Heart right ventricle (tissue), 16 donors: ENCODE data around the gene STXBP5. TPM values are rescaled to one million over a fixed set of nuclear protein-coding genes. Genes with fewer than 3 reads are reported as not detected.

Source experiments
- ATAC-seq, 8 donors: fragments of 200-7000 bp; cut with Tn5 transposase; one replicate each; pipeline ENCODE4 v1.9.1; 2020; ENCODE audit warnings: mild to moderate bottlenecking in 8 of 8, moderate library complexity in 8 of 8, moderate number of reproducible peaks in 1 of 8
- DNase-seq, 2 donors: peaks; one replicate each; pipeline ENCODE4 v3.0.0-alpha.2; 2020
- H3K27ac ChIP-seq, 10 donors: fragments of 200-600 bp; sonication (generic) in 2 of 10; one replicate each; pipeline versions ENCODE4 v1.5.0 to v1.8.0; 2020 to 2022; ENCODE audit warnings: mild to moderate bottlenecking in 3 of 10
- H3K27me3 ChIP-seq, 7 donors: fragments of 200-600 bp; one replicate each; pipeline ENCODE4 v1.8.0; 2021 to 2022; ENCODE audit warnings: mild to moderate bottlenecking in 2 of 7
- H3K36me3 ChIP-seq, 9 donors: fragments of 200-600 bp; sonication (generic) in 1 of 9; one replicate each; pipeline versions ENCODE4 v1.5.0 to v1.8.0; 2020 to 2022; ENCODE audit warnings: mild to moderate bottlenecking in 2 of 9
- H3K4me1 ChIP-seq, 9 donors: fragments of 200-600 bp; sonication (generic) in 1 of 9; one replicate each; pipeline versions ENCODE4 v1.5.0 to v1.8.0; 2020 to 2022; ENCODE audit warnings: mild to moderate bottlenecking in 4 of 9
- H3K4me3 ChIP-seq, 10 donors: fragments of 200-600 bp; sonication (generic) in 2 of 10; one replicate each; pipeline versions ENCODE4 v1.5.0 to v1.8.0; 2020 to 2022; ENCODE audit warnings: mild to moderate bottlenecking in 7 of 10, moderate library complexity in 2 of 10
- H3K9me3 ChIP-seq, 11 donors: fragments of 200-600 bp in 10 of 11; sonication (generic) in 2 of 11; one replicate each; pipeline versions ENCODE4 v1.5.0 to v1.8.0; 2013 to 2022; ENCODE audit warnings: mild to moderate bottlenecking in 2 of 11, control low read depth in 1 of 11, moderate library complexity in 1 of 11
- CTCF ChIP-seq, 9 donors: fragments of 200-600 bp; sonication (generic) in 2 of 9; IDR thresholded peaks; one replicate each; pipeline versions ENCODE4 v1.5.0 to v1.8.0; 2021 to 2022; ENCODE audit warnings: antibody characterized with exemption in 9 of 9, mild to moderate bottlenecking in 5 of 9, moderate library complexity in 1 of 9
- WGBS, 2 donors: extraction: QIAGEN DNeasy Blood & Tissue Kit; methylation state at CpG; one replicate each; pipeline ENCODE4 v1.1.7; 2013; ENCODE audit warnings: inconsistent platforms in 1 of 2; 5-methylcytosine and 5-hydroxymethylcytosine counted together
- intact Hi-C, 10 donors: fragments of 100-400 bp; cut with DNase I; formaldehyde crosslinking; loops; one replicate each; pipeline versions ENCODE4 v1.11.1 to v1.14.2; 2022
- polyA plus RNA-seq, 2 donors: library from polyadenylated mRNA; stranded (reverse); fragments of 200-250 nt; gene quantifications; one replicate each; pipeline ENCODE4 v1.2.3, GENCODE V29; 2013
- total RNA-seq, 10 donors: library from RNA; stranded (reverse); fragmentation: NEBNext Ultra II Directional in 3 of 10; extraction: Animal tissue kit (Norgen Biotek cat#: 25700) in 3 of 10; gene quantifications; one replicate each; pipeline versions ENCODE4 v1.2.1 to v1.2.4, GENCODE V29; 2021 to 2023
- donor health status: Arrhythmogenic right ventricular cardiomyopathy.
- donor health status: ischemic (EF 13 %, LVEDD 7.1; RV severe dilation, severe dysfunction).
- donor health status: healthy with polysubstance abuse.
- donor health status: DM: no; HTN: yes; CAD: no.
- donor health status: DM: no; HTN: no; CAD: no.
- donor health status: ischemic (EF 25% LVEDD 6.9; RV normal size, moderate dysfunction).
- donor health status: ischemic (EF 25% LVEDD 5.7; RV mildly dilated, moderate dysfunction).
- donor health status: healthy.
- donor health status: DM: yes; HTN: yes; CAD: no.
- donor health status: Ischemic cardiomyopathy.
- donor health status: ischemic (EF 35%, LVEDD 5.7; RV mildly dilated, moderate dysfunction).
- donor health status: nonischemic (EF 11% LVEDD 7.7; RV severe dilation, severe dysfunction).
- donor health status: DM: yes; HTN: yes; CAD: no.
- donor health status: PGD.
- donor health status: ischemic (EF 29% LVEDD 5.4; RV normal size, mild dysfunction).
- donor health status: nonischemic (EF 23%, LVEDD 6.1; RV moderate dilation, normal function).

The STXBP5 gene
- total and polyA plus RNA-seq, 12 donors, result 2.8 to 23.2 (median 13.4) TPM

- Histone ChIP-seq H3K4me3 (no peak overlapping the region), H3K36me3 (no peaks in the 10 kb centered on the region), H3K27ac (no peak overlapping the region), H3K4me1 (no peaks in the 10 kb centered on the region), H3K27me3 (peaks cover 0 to 3% (median 0%) of the 10 kb centered on the region in 7 donors), H3K9me3 (peaks cover 0 to 4% (median 0%) of the 10 kb centered on the region in 11 donors)
- ATAC-seq (no peak), DNase-seq (no peak)
- TF ChIP-seq CTCF (IDR thresholded peaks at IDR 0.05), result no peak
- intact Hi-C loops, result no loop called here
- 83 to 86% methylated on average over 7 of the region's 7 CpGs for WGBS, 2 donors
Observed at GRCh38 chr6:147417954-147418353, 213.7 kb downstream of the STXBP5 start.

GRCh38 chr6:147418523-147418922 lies 214.3 kb downstream of the STXBP5 start:
- intact Hi-C loops, result no loop called here
- H3K4me3 ChIP-seq, result no peak overlapping the region
- H3K4me1 ChIP-seq, result no peaks in the 10 kb centered on the region
- H3K36me3 ChIP-seq, result no peaks in the 10 kb centered on the region
- ATAC-seq (no peak), DNase-seq (no peak)
- no peak overlapping the region for H3K27ac ChIP-seq
- peaks cover 0 to 4% (median 0%) of the 10 kb centered on the region in 11 donors for H3K9me3 ChIP-seq
- 84 to 87% methylated on average over 4 of the region's 4 CpGs for WGBS, 2 donors
- no peak for TF ChIP-seq CTCF (IDR thresholded peaks at IDR 0.05)
- peaks cover 0 to under 1% (median 0%) of the 10 kb centered on the region in 7 donors for H3K27me3 ChIP-seq

GRCh38 chr6:147421903-147422302 lies 217.7 kb downstream of the STXBP5 start:
- DNase-seq (no peak), ATAC-seq (no peak)
- Histone ChIP-seq H3K27ac (no peak overlapping the region), H3K9me3 (peaks cover 0 to 27% (median 0%) of the 10 kb centered on the region in 11 donors), H3K36me3 (no peaks in the 10 kb centered on the region), H3K4me3 (no peak overlapping the region), H3K4me1 (no peaks in the 10 kb centered on the region), H3K27me3 (no peaks in the 10 kb centered on the region)
- intact Hi-C loops, result no loop called here
- TF ChIP-seq CTCF (IDR thresholded peaks at IDR 0.05), result no peak

GRCh38 chr6:147423111-147423510 lies 218.9 kb downstream of the STXBP5 start:
- no peak for TF ChIP-seq CTCF (IDR thresholded peaks at IDR 0.05)
- DNase-seq (no peak), ATAC-seq (peak in 1 of 8 donors; percentile 41)
- Histone ChIP-seq H3K27me3 (no peaks in the 10 kb centered on the region), H3K9me3 (peaks cover 0 to 27% (median 0%) of the 10 kb centered on the region in 11 donors), H3K36me3 (no peaks in the 10 kb centered on the region), H3K27ac (no peak overlapping the region), H3K4me3 (no peak overlapping the region), H3K4me1 (no peaks in the 10 kb centered on the region)
- WGBS, 2 donors, result 92 to 96% methylated on average over 11 of the region's 11 CpGs
- intact Hi-C loops, result no loop called here
